Suprapubic skin (tissue), 4 donors: Measurements from ENCODE around the gene UNC13D. TPM values are rescaled to one million over a fixed set of nuclear protein-coding genes. Genes with fewer than 3 reads are reported as not detected.
A peak's percentile ranks its signal among the peaks of the same experiment; 100 is the strongest.

Experiments used
- DNase-seq, 2 donors: peaks; one replicate each; pipeline ENCODE4 v3.0.0-alpha.2; 2019; ENCODE audit warnings: low spot score in 2 of 2
- H3K27ac ChIP-seq: fragments of 200-600 bp; sonication (generic); one replicate; pipeline ENCODE4 v1.5.1; 2019
- H3K27me3 ChIP-seq: fragments of 200-600 bp; sonication (generic); one replicate; pipeline ENCODE4 v1.5.1; 2019
- H3K36me3 ChIP-seq: fragments of 200-600 bp; sonication (generic); one replicate; pipeline ENCODE4 v1.5.1; 2019
- H3K4me1 ChIP-seq: fragments of 200-600 bp; sonication (generic); one replicate; pipeline ENCODE4 v1.5.1; 2019
- H3K4me3 ChIP-seq: fragments of 200-600 bp; sonication (generic); one replicate; pipeline ENCODE4 v1.5.1; 2019; ENCODE audit warnings: mild to moderate bottlenecking
- H3K9me3 ChIP-seq: fragments of 200-600 bp; sonication (generic); one replicate; pipeline ENCODE4 v1.5.1; 2019
- EP300 ChIP-seq: sonication (generic); formaldehyde crosslinking; IDR thresholded peaks from one replicate; pipeline ENCODE4 v1.6.1; 2017; ENCODE audit warnings: antibody characterized with exemption
- POLR2A ChIP-seq, 2 donors: fragments of 450-650 bp; IDR thresholded peaks; one replicate each; pipeline ENCODE4 v1.6.1; 2017; ENCODE audit warnings: antibody characterized with exemption in 2 of 2, mild to moderate bottlenecking in 2 of 2, moderate library complexity in 2 of 2
- POLR2AphosphoS5 ChIP-seq, 3 donors: sonication (generic); formaldehyde crosslinking; IDR thresholded peaks; one replicate each; pipeline ENCODE4 v1.6.1; 2017; ENCODE audit warnings: antibody characterized with exemption in 3 of 3
- WGBS: methylation state at CpG from one replicate; pipeline ENCODE4 v1.1.5; 2018; 5-methylcytosine and 5-hydroxymethylcytosine counted together
- total RNA-seq, 4 donors: library from RNA; depleted of rRNA; stranded (reverse); fragments of >200 nt; gene quantifications; one replicate each; pipeline ENCODE4 v1.1.0, GENCODE V29; 2016
- TF ChIP-seq, protein P1 (sequence below), 2 donors: fragments of 200-600 bp in 1 of 2; fragments of 450-650 bp in 1 of 2; sonication (generic) in 1 of 2; IDR thresholded peaks; one replicate each; pipeline ENCODE4 v1.5.1; 2016 to 2019; ENCODE audit warnings: antibody characterized with exemption in 2 of 2, mild to moderate bottlenecking in 1 of 2, moderate library complexity in 1 of 2

UNC13D gene
- total RNA-seq, 4 donors from 2014 or later = 5.2 to 21.0 (median 7.2) TPM

DNA sequence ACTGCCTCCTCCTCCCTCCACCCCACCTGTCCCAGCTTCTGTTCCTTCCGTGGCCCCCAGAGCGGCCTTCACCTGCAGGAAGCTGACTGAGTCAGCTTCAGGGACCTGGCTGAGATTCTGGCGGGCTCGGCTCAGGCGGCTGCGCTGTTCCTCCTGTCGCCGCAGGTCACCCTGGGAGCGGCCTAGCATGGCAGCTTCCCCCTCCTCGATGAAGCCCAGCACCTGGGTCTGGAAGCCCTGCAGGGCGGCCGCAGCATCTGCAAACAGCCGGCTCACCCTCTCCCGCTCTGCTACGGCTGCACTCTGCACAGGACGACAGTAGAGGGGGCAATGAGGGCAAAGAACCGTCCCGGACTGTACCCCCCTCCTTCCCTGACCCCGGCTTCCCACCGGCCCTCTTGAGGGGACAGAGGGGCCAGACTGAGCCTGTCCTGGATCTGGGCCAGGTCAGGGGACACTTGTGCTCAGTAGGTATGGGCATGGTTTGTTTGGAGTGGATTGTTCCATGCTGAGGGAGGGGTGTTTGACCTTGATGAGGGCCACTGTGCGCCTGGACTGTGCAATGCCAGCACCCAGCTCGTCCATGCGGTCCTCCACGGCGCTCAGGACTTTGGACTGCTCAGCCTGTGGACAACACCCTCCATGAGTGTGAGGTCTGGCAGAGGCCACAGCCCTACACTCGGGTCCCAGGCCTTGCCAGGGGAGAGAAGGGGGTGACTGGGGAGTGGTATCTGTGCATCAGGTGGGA is 32.2 kb upstream of the UNC13D start:
- DNase-seq = no peak
- peak overlapping the region; percentile 82 for H3K4me3 ChIP-seq
- H3K9me3 ChIP-seq = no peaks in the 10 kb centered on the region
- TF ChIP-seq POLR2AphosphoS5 (IDR thresholded peaks at IDR 0.05) (no peak), EP300 (no peak), POLR2A (IDR thresholded peaks at IDR 0.05) (no peak)
- TF ChIP-seq, protein P1, sequence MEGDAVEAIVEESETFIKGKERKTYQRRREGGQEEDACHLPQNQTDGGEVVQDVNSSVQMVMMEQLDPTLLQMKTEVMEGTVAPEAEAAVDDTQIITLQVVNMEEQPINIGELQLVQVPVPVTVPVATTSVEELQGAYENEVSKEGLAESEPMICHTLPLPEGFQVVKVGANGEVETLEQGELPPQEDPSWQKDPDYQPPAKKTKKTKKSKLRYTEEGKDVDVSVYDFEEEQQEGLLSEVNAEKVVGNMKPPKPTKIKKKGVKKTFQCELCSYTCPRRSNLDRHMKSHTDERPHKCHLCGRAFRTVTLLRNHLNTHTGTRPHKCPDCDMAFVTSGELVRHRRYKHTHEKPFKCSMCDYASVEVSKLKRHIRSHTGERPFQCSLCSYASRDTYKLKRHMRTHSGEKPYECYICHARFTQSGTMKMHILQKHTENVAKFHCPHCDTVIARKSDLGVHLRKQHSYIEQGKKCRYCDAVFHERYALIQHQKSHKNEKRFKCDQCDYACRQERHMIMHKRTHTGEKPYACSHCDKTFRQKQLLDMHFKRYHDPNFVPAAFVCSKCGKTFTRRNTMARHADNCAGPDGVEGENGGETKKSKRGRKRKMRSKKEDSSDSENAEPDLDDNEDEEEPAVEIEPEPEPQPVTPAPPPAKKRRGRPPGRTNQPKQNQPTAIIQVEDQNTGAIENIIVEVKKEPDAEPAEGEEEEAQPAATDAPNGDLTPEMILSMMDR (IDR thresholded peaks at IDR 0.05) = peak in 1 of 2 donors; percentile 4
- H3K27me3 ChIP-seq = no peaks in the 10 kb centered on the region
- 8% methylated on average over 10 of the region's 26 CpGs for WGBS
- peaks cover 78% of the 10 kb centered on the region for H3K4me1 ChIP-seq
- H3K36me3 ChIP-seq = peaks cover 19% of the 10 kb centered on the region
- peak overlapping the region; percentile 98 for H3K27ac ChIP-seq

DNA sequence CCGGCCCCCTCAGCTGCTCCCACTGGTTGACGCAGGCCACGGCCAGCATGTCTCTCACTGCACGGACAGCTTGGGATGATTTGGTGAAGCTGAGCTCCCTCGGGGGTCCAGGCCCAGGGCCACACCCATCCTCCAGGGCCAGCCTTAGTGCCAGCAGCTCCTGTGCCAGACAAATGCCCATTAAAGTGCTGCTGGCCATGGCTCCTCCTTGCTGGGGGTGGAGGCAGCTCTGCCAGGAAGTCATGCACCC is 31.7 kb upstream of the UNC13D start:
- TF ChIP-seq POLR2A (IDR thresholded peaks at IDR 0.05) (no peak), POLR2AphosphoS5 (IDR thresholded peaks at IDR 0.05) (peak in 2 of 3 donors; percentile 33 to 62)
- Histone ChIP-seq H3K9me3 (no peaks in the 10 kb centered on the region), H3K4me3 (peak overlapping the region; percentile 82), H3K27me3 (no peaks in the 10 kb centered on the region), H3K4me1 (peaks cover 78% of the 10 kb centered on the region), H3K36me3 (peaks cover 19% of the 10 kb centered on the region), H3K27ac (peak overlapping the region; percentile 98)
- DNase-seq = no peak
- WGBS = 12% methylated on average over 3 of the region's 5 CpGs

DNA sequence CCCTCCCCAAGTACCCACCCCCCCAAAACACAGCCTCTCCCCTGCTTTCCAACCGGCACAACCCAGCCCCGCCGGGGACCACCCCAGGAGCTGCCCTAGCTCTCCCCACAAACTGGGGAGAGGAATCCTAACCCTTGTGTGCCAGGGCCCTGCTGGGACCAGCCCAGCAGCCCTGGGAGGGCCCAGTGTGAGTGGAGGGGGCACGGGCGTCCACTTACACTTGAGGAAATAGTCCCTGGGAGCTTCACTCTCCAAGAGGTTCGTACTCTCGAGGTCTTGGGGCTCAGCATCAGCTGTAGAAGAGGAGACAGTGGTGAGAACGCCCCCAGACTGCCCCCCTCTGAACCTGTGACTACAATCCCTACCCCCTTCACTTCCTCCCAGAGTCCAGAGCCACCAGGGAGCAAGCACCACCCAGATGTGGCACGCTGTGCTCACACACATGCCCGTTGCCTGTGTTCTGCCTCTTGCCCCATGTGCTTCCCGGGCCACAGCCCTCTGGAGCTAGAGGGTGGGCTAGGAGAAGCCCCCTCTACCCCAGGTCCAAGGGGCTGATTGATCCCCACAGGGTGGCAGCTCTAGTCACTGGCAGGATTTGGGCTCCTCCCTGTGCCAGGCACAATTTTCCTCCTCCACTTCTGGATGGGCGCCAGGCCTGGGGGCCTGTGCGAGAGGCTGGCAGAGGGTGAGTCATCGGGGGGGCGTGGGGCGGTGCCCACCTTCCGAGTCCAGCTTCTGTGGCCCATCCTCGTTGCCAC is 31.2 kb upstream of the UNC13D start:
- 11% methylated on average over 8 of the region's 18 CpGs for WGBS
- Histone ChIP-seq H3K36me3 (peaks cover 19% of the 10 kb centered on the region), H3K4me3 (peak overlapping the region; percentile 82), H3K9me3 (no peaks in the 10 kb centered on the region), H3K4me1 (peaks cover 83% of the 10 kb centered on the region), H3K27me3 (no peaks in the 10 kb centered on the region), H3K27ac (peak overlapping the region; percentile 98)
- DNase-seq = no peak
- TF ChIP-seq POLR2A (IDR thresholded peaks at IDR 0.05) = no peak
- no peak for TF ChIP-seq POLR2AphosphoS5 (IDR thresholded peaks at IDR 0.05)
- no peak for TF ChIP-seq EP300
- TF ChIP-seq, protein P1 (IDR thresholded peaks at IDR 0.05) = no peak

DNA sequence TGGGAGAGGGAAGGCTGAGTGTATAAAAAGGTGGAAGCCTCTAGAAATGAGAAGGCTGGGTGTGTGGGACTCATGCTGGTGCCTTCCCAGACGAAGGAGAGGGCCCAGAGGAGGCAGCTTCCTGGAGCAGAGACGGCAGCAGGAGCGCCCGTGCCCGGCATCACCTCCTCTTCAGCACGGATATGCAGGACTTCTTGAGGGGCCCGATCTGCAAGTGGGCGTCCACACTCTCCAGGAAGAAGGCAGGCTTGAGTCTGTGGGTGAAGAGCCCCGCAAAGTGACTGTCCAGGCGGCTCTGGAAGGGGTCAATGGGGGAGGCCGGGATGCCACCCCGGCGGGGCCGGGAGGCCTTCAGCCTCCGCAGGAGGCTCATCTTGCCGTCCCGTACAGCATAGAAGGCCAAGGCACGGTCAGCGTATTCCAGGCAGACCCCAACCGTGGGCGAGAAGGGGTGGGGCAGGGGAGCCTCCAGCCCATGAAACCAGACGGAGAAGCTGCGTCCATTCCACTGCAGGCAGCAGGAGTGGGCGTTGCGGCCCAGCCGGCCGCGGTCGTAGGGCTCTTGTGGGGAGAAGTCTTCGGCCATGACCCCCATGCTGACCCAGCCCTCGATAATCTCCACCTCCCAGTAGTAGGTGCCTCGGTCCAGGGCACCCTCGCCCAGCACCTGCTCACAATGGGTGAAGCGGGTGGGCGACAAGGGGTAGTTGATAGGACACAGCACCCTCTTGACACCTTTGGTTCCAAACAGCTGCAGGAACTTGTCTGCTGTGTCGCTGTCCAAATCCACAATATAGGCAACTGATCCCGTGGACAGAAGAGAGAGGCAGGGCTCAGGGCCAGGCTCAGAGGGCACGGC is 30.3 kb upstream of the UNC13D start:
- DNase-seq = no peak
- Histone ChIP-seq H3K27me3 (no peaks in the 10 kb centered on the region), H3K4me3 (no peak overlapping the region), H3K4me1 (peaks cover 91% of the 10 kb centered on the region), H3K36me3 (peaks cover 19% of the 10 kb centered on the region), H3K27ac (peak overlapping the region; percentile 98), H3K9me3 (no peaks in the 10 kb centered on the region)
- 81% methylated on average over 22 of the region's 38 CpGs for WGBS
- TF ChIP-seq POLR2AphosphoS5 (IDR thresholded peaks at IDR 0.05) (no peak), EP300 (no peak), POLR2A (IDR thresholded peaks at IDR 0.05) (no peak)
- TF ChIP-seq, protein P1 (IDR thresholded peaks at IDR 0.05) = no peak

DNA sequence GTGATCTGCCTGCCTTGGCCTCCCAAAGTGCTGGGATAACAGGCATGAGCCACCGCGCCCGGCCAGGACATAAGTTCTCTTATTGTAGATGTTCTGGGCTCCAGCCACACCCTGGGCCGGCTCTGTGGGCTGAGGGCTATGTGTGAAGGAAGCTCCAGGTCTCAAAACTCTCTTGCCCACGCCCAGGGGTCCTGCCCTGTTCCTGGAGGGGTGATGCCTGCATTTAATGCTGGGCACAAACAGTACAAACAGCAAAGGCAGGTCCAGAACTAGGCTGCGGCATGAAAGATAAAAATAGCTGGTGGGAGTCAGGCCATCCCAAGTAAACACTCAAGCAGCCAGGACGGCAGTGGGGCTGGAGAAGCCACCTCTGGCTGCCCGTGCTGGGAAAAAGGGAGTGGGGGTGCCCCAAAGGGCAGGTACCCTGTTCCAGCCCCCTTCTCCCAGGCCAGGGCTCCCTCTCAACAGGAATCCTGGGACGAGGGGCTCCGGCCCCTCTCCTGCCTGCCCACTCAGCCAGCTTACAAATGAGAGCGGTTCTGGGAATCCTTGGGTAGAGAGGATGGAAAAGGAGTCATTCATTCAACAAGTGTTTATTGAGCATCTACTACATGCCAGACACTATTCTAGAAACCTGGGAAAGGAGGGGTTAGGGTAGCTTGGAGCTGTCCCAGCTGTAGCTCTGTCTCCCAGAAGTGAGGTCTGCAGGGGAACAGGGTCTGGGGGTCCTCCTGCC is 29.6 kb upstream of the UNC13D start:
- TF ChIP-seq POLR2AphosphoS5 (IDR thresholded peaks at IDR 0.05) = no peak
- TF ChIP-seq, protein P1 (IDR thresholded peaks at IDR 0.05) = no peak
- TF ChIP-seq EP300 = no peak
- no peak for TF ChIP-seq POLR2A (IDR thresholded peaks at IDR 0.05)
- DNase-seq = no peak
- Histone ChIP-seq H3K4me1 (peaks cover 94% of the 10 kb centered on the region), H3K27ac (peak overlapping the region; percentile 90), H3K36me3 (peaks cover 19% of the 10 kb centered on the region), H3K4me3 (no peak overlapping the region), H3K27me3 (no peaks in the 10 kb centered on the region), H3K9me3 (no peaks in the 10 kb centered on the region)
- 63% methylated on average over 9 of the region's 11 CpGs for WGBS
